ENCODE data around the gene PEA15. TPM values are rescaled to one million over a fixed set of nuclear protein-coding genes. Genes with fewer than 3 reads are reported as not detected.

Gene PEA15
- total RNA-seq, 4 donors from 2014 or later, result 25.8 to 92.5 (median 27.3) TPM

DNA sequence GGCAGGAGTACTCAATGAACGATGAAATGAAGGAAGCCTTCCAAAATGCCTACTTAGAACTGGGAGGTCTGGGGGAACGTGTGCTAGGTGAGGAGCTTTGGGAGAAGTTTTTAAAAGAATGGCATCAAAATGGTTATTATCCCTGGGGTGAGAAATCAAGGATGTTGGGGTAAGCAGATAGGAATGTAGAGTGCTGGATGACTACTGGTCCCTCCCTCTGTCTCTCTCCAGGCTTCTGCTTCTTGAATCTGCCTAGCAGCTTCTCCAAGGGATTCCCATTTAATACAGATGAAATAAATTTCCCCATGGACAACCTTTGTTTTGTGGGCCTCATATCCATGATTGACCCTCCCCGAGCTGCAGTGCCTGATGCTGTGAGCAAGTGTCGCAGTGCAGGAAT is 33.8 kb upstream of the PEA15 start:
- H3K27ac ChIP-seq, result no peak overlapping the region
- in situ Hi-C loops (cut with MboI; ENCODE audit: low pct_ligation_motif_present in 1 of 4, low pct_unique_long_range_greater_than_20kb in 1 of 4, low sequenced_read_pairs in 3 of 4) (no loop called here), intact Hi-C loops (cut with DNase I; ENCODE audit: low total_unique reads) (no loop called here)
- no peak for TF ChIP-seq POLR2A (IDR thresholded peaks at IDR 0.05)
- no peak for TF ChIP-seq POLR2AphosphoS5 (IDR thresholded peaks at IDR 0.05)
- no peak for TF ChIP-seq EP300 (IDR thresholded peaks at IDR 0.05; ENCODE audit: low read depth)
- TF ChIP-seq, protein P1, sequence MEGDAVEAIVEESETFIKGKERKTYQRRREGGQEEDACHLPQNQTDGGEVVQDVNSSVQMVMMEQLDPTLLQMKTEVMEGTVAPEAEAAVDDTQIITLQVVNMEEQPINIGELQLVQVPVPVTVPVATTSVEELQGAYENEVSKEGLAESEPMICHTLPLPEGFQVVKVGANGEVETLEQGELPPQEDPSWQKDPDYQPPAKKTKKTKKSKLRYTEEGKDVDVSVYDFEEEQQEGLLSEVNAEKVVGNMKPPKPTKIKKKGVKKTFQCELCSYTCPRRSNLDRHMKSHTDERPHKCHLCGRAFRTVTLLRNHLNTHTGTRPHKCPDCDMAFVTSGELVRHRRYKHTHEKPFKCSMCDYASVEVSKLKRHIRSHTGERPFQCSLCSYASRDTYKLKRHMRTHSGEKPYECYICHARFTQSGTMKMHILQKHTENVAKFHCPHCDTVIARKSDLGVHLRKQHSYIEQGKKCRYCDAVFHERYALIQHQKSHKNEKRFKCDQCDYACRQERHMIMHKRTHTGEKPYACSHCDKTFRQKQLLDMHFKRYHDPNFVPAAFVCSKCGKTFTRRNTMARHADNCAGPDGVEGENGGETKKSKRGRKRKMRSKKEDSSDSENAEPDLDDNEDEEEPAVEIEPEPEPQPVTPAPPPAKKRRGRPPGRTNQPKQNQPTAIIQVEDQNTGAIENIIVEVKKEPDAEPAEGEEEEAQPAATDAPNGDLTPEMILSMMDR (IDR thresholded peaks at IDR 0.05), result no peak
- no peak for DNase-seq
- no peak overlapping the region for H3K4me3 ChIP-seq
- H3K4me1 ChIP-seq, result no peaks in the 10 kb centered on the region
- WGBS, 2 donors (ENCODE audit: low coverage in 1 of 2), result 78 to 95% methylated on average over 2 to 4 of the region's 4 CpGs
- H3K9me3 ChIP-seq, result no peaks in the 10 kb centered on the region
- no peaks in the 10 kb centered on the region for H3K36me3 ChIP-seq
- peaks cover 3% of the 10 kb centered on the region for H3K27me3 ChIP-seq

DNA sequence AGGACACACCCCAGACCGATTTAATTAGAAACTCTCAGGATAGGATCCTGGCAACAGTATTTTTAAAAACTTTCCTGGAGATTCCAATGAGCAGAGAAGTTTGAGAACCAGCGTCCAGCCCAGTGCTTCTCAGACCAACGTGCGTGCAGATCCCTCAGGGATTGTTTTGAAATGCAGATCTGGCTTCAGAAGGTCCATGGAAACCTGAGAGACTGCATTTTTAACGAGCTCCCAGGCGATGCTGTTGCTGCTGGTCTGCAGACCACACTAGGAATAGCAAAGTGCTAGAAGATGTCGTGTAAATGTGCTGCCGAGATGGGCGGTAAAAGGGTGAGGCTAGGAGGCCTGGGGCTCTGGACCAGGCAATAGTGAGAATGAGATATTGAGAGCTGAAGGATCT is 33.2 kb upstream of the PEA15 start:
- DNase-seq, result no peak
- intact Hi-C loops (cut with DNase I; ENCODE audit: low total_unique reads) (no loop called here), in situ Hi-C loops (cut with MboI; ENCODE audit: low pct_ligation_motif_present in 1 of 4, low pct_unique_long_range_greater_than_20kb in 1 of 4, low sequenced_read_pairs in 3 of 4) (no loop called here)
- Histone ChIP-seq H3K4me1 (no peaks in the 10 kb centered on the region), H3K27me3 (peaks cover 3% of the 10 kb centered on the region), H3K27ac (no peak overlapping the region), H3K4me3 (no peak overlapping the region), H3K9me3 (no peaks in the 10 kb centered on the region), H3K36me3 (no peaks in the 10 kb centered on the region)
- 62 to 66% methylated on average over 8 to 9 of the region's 9 CpGs for WGBS, 2 donors (ENCODE audit: low coverage in 1 of 2)
- TF ChIP-seq EP300 (IDR thresholded peaks at IDR 0.05; ENCODE audit: low read depth), result no peak
- no peak for TF ChIP-seq POLR2A (IDR thresholded peaks at IDR 0.05)
- TF ChIP-seq, protein P1 (IDR thresholded peaks at IDR 0.05), result no peak
- no peak for TF ChIP-seq POLR2AphosphoS5 (IDR thresholded peaks at IDR 0.05)

GRCh38 chr1:160177231-160177630 is 28.0 kb upstream of the PEA15 start:
- Histone ChIP-seq H3K9me3 (no peaks in the 10 kb centered on the region), H3K27me3 (no peaks in the 10 kb centered on the region), H3K4me3 (no peak overlapping the region), H3K27ac (no peak overlapping the region), H3K36me3 (no peaks in the 10 kb centered on the region), H3K4me1 (no peaks in the 10 kb centered on the region)
- TF ChIP-seq POLR2A (IDR thresholded peaks at IDR 0.05) (no peak), EP300 (IDR thresholded peaks at IDR 0.05; ENCODE audit: low read depth) (no peak), POLR2AphosphoS5 (IDR thresholded peaks at IDR 0.05) (no peak)
- TF ChIP-seq, protein P1 (IDR thresholded peaks at IDR 0.05), result no peak
- WGBS, 2 donors (ENCODE audit: low coverage in 1 of 2), result 94 to 96% methylated on average over 2 of the region's 2 CpGs
- in situ Hi-C loops (cut with MboI; ENCODE audit: low pct_ligation_motif_present in 1 of 4, low pct_unique_long_range_greater_than_20kb in 1 of 4, low sequenced_read_pairs in 3 of 4) (loop anchor here in 1 of 4 donors (25.0 kb wide), 1 partner anchor 110 kb away; the partner anchor contains the start of gene PEX19), intact Hi-C loops (cut with DNase I; ENCODE audit: low total_unique reads) (no loop called here)
- DNase-seq, result no peak

DNA sequence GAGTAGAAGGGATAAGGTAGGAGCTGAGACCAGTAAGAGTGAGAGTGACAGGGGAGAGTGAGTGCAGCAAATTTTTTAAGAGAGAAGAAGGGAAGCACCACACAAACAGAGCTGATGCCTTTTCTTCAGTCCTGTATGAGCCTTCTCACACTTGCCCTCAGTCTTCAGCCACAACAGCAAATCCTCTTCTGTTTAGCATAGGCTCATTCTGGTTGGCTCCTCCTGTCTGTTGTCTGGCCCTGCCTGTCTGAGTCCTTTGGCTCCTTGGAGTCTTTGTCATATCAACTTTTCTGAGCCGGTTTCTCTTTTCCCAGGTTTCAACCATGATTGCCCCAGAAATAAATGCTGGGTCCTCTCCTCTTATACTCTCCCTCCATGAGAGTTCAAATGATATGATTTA is 27.5 kb upstream of the PEA15 start:
- H3K27me3 ChIP-seq, result no peaks in the 10 kb centered on the region
- WGBS, 2 donors (ENCODE audit: low coverage in 1 of 2), result 81 to 83% methylated on average over 1 of the region's 1 CpG
- no peaks in the 10 kb centered on the region for H3K4me1 ChIP-seq
- no peaks in the 10 kb centered on the region for H3K9me3 ChIP-seq
- H3K27ac ChIP-seq, result no peak overlapping the region
- intact Hi-C loops (cut with DNase I; ENCODE audit: low total_unique reads) (no loop called here), in situ Hi-C loops (cut with MboI; ENCODE audit: low pct_ligation_motif_present in 1 of 4, low pct_unique_long_range_greater_than_20kb in 1 of 4, low sequenced_read_pairs in 3 of 4) (loop anchor here in 1 of 4 donors (25.0 kb wide), 1 partner anchor 110 kb away; the partner anchor contains the start of gene PEX19)
- DNase-seq, result no peak
- H3K36me3 ChIP-seq, result no peaks in the 10 kb centered on the region
- no peak overlapping the region for H3K4me3 ChIP-seq
- TF ChIP-seq POLR2AphosphoS5 (IDR thresholded peaks at IDR 0.05) (no peak), POLR2A (IDR thresholded peaks at IDR 0.05) (no peak), EP300 (IDR thresholded peaks at IDR 0.05; ENCODE audit: low read depth) (no peak)
- TF ChIP-seq, protein P1 (IDR thresholded peaks at IDR 0.05), result no peak
